Inflammatory macrophage (primary cell): ENCODE results near the gene CATSPER1.

Source experiments
- DNase-seq, 2 donors: peaks; one replicate each; pipeline ENCODE4 v3.0.0-alpha.2; 2020 to 2022

Gene CATSPER1

DNA sequence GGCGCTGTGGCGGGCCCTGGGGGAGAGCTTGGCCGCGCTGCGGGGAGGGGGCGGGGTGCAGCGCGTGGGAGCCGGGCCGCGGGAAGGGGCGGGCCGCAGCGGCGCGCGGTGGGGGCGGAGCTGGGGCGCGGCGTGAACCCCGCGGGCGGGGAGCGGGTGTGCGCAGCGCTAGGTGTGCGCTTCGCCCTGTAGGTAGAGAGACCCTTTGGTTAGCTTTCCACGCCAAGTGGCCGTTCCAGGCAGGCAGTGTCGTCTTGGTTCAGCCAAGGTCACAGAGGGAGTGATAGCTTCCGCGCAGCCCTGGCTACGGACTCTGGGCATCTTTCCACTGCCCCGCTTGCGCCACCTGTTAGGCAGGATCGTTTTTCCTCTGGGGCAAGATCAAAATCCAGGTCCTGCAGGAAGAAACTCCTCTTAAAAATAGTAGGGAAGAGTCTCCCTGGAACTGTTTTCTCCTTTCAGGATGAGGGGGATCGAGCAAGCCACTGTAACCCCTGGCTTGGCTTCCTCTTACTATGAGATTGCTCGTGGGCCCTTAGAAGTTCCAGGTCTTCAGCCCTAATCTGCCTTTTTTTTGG, 23.5 kb downstream of the CATSPER1 start:
- no peak for DNase-seq

DNA sequence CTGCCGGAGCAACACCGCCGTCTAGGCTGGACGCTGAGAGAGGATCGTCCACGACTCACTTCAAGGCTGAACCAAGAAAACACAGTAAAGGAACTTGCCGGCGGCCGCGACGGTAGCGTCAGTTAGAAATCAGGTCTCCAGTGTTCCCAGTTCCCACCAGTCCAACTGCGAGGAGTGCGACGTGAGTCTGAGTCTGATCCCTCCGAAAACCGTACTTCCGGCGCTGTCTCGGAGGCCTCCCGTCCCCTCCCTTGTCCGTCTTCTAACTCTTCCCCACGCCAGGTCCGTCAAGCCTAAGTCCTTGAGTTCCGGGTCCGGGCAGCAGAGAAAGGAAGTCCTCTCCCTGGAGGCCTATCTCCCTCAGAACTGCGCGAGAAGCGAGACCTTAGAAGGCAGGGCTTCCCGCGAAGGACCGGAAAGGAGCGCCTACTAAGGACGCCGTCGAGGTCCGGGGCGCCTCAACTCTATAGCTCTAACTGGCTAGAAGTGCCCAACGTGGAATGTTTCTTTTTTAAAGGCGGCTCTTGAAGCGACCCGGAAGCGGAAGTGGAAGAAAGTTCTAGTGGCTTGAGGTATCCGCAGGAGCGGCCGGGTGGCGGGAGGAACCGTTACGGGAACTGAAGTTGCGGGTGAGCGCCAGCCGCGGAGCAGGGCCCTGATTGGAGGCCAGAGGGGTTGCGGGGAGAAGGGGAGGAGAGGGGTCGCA, 24.2 kb downstream of the CATSPER1 start, which contains the start of the genes BANF1 and EIF1AD:
Gene BANF1 (plus strand): TSS at position 562 of the 706 bp plus-strand sequence. CDS start 748 bp downstream, outside the sequence.
Gene EIF1AD (minus strand): TSS at position 216 of the 706 bp plus-strand sequence. CDS start 1,768 bp downstream, outside the sequence.
- DNase-seq: peak; percentile 96 to 97

DNA sequence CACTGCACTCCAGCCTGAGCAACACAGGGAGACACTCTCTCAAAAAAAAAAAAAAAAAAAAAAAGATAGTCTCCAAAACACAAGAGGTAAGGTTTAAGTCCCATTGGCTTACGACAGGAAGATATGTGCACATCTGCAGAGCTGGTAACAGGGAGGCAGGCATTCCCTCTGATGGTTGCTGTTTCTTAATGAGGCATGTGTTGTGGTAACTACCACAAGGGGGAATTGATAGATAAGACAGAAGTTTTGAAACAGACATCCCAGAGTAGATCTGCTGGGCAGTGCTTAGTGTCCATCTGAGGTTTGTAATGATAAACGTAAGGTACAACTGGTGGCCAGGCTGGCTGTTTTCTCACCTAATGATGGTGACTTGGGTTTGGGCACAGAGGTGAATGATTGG, 29.0 kb downstream of the CATSPER1 start:
- DNase-seq: no peak

DNA sequence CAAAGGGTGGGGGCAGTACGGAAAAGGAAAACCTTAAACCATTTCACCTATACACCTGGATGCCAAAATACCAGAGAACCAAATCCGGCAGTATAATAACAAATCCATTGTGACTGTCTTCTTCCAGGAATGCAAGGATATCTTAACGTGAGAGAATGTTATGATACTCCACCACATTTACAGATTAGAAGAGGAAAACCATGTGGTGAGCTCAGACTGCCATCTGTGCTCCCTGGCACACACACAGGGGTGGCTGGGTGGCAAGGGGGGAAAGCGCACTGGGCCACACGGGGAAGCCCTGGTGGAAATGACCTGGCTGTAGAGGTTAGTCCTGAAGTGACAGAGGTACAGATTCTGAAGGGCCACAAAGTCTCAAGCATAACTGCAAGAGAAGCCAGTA, 34.2 kb downstream of the CATSPER1 start:
- DNase-seq: no peak

DNA sequence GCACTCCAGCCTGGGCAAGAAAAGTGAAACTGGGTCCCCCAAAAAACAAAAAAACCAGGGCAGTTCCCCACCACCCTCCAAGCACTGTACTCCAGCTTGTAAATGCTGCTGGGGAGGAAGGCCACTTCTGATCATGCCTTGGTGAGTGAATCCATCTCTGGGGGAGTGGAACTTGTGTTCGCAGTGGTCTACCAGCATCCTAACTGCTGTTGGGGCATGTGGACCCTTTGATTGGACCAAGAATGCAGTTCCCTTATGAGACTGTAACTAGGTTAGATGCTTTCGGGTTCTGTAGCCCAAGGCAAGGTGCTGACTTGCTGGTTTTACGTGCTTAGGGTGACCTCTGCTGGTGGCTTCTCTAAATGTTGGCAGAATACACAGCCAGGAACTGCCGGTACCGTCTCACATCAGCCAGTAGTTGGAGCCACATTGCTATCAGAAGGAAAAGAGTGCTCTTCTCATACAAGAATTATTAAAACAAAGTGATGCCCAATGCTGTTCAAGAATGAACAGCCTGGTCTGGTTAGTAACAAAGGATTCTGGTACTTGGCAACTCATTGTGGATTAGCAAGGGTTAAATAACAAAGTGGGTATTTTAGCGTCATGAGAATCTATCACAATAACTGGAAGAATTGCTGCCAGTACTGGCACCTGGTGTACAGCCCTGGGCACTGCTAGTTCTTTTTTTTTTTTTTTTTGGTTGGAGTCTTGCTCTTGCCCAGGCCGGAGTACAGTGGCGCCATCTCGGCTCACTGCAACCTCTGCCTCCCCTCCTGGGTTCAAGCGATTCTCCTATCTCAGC, 37.3 kb downstream of the CATSPER1 start:
- peak; percentile 97 for DNase-seq

DNA sequence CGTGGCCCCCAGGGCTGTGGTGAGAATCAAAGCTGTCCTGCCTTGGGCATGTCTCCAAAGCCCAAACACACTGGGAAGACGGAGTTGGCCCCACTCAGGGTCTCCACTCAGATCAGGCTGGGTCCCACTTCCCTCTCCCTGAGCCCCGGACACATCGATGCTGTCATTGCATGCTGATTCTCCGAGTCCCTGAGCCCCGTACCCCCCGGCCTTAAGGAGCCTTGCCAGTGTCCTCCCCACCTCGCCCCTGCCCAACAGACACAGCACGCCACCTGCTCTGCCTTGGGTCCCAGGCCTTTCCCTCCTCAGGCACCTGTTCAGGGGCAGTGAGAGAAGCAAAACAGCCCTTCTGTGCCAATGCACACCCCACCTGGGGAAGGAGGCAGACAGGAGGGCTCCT, 38.9 kb downstream of the CATSPER1 start:
- DNase-seq: no peak

DNA sequence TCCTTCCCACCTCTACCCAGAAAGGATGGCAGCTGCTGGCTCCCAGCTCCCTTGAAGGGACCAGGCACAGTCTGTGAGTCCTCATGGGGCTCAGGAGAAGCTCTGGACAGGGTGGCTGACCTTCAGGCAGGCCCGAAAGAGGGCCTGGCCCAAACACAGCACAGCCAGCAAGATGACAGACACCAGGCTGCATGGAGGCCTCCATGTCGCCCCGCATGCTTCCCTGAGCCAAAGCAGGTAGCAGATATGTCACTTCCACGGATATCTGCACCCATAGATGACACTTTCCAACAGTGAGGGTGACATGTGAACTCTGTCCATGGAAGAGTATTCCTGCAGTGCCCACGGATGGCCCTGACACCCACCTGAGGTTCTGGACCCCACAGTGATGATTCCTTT, 42.7 kb downstream of the CATSPER1 start:
- no peak for DNase-seq

DNA sequence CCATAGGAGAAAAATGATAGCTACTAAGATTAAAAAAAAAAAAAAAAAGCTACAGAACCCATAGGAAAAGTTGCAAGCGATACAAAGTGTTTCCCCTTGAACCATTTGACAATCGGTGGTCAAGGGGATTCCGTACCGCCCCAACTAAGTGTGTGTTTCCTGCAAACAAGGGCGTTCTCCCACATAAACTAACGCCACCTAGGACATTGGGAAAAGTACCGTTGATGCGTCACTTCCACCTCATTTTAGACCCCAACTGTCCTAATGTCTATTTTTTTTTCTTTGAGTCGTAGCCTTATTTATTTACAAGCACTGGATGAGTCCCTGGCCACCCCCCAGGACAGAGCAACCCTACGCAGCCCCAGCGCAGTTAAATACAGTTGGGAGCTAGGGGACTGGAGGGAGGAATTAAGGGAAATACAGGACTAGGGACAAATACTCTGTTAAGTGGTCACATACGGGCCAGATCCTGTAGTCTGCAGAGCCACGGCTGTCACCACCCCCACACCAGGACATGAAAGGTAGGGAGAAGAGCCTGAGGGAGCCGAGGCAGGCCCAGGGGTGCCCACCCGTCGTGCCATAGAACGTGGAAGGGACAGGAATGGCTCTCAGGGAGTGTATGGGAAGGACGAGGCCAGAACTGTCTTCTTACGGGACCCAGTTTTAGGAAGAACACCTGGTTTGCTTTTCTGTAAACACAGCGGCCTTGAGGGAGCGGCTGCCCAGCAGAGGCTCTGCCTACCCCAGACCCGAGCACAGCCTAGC, 43.3 kb downstream of the CATSPER1 start:
- no peak for DNase-seq

DNA sequence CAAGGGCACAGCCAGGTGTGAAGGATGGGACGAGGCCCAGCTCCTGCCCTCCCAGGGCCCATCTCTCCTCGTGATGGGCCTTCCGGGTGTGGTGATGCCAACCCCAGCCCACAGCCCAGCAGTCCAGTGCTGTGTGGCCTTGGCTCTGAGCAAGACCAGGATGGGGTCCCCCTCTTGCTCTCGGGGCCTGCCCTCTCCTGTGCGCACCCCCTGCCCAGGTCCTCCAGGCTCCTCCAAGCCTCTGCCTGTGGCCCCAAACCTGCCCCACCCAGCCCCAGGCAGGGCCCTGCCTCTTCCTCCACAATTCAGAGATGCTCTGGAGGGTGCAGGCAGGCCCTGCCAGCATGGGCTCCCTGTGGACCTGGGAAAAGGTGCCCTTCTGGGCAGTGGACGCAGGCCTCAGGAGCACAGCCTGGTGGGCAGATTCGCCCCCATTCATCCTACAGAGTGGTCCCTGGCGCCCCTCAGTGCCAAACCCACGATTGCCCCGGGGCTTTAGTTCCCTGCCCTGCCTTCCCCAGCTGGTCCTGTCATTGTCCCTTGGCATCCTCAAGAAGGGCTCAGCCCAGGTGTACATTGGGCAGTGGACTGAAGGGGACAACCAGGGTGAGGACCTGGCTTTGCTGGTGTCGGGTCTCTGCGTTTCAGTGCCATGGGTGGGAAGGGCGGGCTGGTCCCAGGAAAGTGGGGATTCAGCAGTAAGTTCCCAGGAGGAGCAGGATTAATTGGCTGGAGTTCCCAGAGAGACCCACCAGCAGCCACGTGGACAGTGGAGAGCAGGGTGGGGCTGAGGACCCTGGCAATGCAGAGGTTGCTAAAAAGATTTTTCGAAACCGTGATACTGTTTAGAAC, 44.1 kb downstream of the CATSPER1 start:
- no peak for DNase-seq

DNA sequence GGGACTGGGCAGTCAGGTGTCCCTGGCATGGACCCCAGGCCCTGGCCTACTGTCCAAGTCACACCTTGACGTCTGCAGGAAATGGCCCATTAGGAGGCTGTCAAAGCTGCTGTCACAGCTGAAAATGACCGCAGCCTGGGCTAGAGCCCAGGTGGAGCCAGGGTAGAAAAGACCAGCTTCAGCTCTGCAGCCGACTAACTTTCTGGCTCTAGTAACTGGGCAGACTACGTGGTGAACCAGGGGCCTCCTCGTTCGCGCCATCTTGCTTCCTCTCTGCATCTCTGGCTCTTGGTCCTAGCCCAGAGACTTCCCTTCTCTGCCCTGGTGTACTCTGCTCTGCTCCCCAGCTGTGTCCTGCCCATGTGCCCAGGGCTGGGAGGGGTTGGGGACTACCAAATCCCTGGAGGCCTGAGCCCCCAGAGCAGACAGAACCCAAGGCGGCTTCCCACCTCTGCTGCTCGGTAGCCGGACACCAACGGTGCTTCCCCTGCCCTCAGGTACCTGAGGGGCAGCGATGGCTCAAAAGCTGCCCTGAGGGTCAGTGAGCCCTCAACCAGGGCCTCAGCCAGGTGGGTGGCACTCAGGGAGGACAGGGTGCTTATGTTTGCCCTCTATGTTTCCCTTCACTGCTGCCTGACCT, 45.1 kb downstream of the CATSPER1 start:
- no peak for DNase-seq

DNA sequence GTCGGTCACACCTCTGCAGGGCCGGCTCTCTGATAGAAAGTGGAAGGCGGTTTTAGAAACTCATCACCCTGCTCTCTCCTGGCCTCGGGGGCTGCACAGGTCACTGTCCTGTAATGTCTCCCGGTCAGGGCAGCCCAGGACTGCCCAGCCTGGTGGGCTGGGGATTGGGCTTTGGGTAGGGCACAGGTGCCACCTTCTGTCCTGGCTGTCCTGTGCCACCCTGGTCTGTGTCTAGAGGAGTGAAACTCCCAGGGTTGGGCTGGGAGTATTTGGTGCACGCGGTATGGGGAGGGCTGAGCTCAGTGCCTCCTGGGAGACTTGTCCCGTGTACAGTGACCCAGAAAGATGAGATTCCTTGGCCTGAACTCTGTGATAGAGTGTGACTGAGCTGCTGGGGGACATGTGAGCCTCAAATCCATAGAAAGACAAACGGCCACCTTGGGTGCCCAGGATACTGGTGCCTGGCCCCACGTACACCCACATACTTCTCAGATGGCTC, 47.0 kb downstream of the CATSPER1 start:
- no peak for DNase-seq

DNA sequence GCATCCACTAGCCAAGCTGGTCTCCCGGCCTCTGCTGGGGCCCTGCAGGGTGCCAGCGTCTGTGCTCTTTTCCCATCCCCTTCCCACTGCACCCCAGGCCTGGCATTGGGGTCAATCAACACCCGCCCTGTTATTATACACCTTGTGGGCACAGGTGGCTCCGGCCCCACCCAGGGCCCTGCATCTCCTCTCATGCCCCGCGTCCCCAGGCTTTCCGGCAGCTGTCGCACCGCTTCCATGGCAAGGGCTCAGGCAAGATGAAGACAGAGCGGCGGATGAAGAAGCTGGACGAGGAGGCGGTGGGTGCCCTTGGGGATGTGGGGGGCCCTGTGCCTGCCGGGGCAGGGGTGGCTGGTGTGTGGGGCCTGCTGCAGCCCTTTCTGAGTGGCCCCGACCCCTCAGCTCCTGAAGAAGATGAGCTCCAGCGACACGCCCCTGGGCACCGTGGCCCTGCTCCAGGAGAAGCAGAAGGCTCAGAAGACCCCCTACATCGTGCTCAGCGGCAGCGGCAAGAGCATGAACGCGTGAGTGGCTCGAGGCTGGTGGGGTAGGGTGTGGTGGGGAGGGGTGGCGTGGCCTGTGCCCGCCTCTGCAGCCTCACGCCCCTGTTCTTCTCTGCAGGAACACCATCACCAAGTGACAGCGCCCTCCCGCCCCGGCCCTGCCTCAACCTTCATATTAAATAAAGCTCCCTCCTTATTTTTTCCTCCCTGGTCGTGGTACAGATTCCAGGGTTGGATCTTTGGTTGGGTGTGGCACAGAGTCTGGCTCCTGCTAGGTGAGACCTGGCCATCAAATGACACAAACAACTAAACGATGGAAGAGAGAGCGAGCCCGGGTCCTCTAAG, 47.7 kb downstream of the CATSPER1 start:
- no peak for DNase-seq

DNA sequence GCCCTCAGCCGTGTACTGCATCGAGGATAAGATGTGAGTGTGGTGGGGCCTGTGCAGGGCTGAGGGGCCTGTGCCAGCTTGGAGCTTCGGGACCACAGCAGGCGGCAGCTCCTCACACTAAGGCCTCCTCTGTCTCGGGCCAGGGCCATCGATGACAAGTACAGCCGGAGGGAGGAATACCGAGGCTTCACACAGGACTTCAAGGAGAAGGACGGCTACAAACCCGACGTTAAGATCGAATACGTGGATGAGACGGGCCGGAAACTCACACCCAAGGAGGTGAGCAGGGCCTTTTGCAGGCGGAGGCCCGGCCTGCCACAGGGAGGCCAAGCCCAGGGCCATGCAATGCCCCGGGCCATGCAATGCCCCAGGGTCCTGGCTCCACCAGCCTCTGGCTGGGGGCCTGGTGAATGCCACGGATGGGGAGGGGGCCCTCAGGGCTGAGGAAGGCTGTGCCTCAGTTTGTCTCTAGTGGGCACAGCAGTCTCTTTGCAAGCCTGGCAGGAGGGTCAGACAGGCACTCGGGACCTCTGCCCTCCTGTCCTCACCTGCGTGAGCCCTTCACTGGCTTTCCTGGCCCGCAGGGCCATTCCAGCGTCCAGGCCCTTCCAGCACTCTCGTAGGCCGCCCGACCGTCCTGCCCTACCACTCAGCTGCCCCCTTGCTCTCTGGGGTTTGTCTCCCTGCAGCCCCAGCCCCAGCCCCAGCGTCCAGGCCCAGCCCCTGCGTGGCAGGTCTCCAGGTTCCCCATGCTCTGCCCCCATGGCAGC, 48.5 kb downstream of the CATSPER1 start:
- no peak for DNase-seq

DNA sequence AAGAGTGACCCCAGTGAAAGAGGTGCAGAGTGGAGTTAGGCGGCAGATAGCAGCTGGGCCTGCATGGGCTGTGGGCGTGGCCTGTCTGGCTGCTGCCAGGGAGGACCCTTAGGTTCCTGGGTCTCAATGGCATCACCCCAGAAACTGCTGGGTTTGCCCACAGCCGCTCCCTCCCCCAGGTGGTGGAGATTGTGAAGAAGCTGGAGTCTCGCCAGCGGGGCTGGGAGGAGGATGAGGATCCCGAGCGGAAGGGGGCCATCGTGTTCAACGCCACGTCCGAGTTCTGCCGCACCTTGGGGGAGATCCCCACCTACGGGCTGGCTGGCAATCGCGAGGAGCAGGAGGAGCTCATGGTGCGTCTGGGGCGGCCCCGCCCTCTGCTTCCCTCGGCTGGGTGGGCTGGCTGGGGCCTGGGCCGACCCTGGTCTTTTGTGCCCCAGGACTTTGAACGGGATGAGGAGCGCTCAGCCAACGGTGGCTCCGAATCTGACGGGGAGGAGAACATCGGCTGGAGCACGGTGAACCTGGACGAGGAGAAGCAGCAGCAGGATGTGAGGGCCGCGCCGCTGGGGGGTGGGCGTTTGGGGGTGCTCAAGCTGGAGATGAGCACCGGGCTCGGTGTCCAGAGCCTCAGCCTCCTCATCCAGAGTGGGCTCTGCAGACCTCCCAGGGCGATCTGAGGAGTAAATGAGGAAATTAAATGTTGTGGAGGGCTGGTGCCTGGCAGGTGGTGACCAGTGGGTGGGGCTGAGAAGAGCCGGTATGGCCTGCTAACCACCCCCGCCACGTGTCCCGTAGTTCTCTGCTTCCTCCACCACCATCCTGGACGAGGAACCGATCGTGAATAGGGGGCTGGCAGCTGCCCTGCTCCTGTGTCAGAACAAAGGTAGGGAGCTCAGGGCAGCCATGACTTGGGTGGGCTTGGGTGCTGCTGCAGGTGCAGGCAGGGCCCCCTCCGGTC, 49.8 kb downstream of the CATSPER1 start:
- DNase-seq: no peak

DNA sequence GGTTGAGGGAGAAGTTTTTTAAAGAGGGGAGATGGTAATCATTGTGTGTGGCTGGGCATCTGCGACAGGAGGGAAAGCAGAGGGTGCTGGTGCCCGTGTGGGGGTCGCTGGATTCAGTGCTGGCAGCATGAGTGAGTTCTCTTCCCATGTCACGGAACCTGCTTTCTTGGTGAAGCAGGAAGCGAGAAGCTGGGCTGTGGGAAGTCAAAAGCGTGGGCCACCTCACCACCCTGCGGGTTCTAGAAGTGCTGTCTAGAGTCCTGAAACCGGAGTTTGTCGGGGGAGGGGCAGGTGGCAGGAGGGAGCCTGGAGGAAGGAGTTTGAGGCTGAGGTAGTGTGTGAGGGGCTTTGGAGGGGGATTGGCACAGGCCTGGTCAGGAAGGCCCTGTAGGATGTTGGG, 50.5 kb downstream of the CATSPER1 start:
- DNase-seq: peak in 1 of 2 donors; percentile 16

DNA sequence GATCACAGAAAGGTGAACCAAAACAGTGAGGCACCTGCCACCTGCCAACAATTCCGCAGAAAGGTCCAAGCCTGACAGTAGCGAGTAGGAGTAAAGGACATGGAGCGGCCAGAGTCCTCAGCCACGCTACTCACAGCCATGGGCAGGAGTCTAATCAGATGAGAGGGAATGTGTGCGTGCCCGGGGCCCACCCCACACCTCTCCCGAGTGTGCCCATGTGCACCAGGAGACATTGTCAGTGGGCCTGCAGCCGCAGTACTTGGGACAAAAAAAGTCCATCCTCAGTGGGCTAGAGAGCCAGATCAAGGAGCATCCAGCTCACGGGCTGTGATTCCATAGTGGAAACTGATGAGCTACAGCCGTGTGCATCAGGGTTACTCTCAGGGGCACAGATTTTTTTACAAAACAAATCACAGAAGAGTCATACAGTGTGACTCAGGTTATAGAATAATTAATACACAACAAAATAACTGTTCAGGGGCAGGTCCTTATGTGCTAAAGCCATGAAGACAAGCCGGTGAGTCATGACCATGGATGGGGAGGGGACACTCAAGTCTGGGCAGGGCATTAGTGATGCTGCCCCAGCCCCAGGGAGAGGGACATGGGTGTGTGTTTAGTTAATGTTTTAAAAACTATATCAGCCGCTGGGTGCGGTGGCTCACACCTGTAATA, 52.7 kb downstream of the CATSPER1 start:
- DNase-seq: no peak

DNA sequence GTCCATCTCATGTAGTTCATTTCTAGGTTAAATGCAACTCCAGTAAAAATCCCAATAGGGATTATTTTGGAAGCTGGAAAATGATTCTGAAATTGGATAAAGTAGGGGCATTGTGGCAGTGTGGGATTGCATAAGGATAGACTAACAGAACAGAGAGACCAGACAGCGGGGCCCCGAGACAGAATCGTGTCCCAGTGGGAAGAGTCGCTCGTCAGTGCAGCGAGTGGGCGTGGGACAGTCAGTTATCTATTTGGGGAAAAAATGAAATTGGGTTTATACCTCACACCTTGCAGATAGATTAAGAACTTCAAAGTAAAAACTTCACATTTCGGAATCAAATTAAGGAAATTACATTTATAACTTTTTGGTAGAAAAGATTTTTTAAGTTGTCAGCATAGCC, 54.2 kb downstream of the CATSPER1 start:
- DNase-seq: no peak
